H1 (cell line): ENCODE measurements around the gene MST1R. TPM values are rescaled to one million over a fixed set of nuclear protein-coding genes. Genes with fewer than 3 reads are reported as not detected.

Experiments used
- BCL11A ChIP-seq, 2 experiments: IDR thresholded peaks; one replicate each; pipeline ENCODE4 v1.6.1; 2011; ENCODE audit warnings: low read depth in 2 of 2, low read length in 2 of 2, mild to moderate bottlenecking in 2 of 2
- CBX8 ChIP-seq: fragments of 300-800, 300-1000 bp; sonication (generic); IDR thresholded peaks from 2 replicates; pipeline ENCODE4 v1.7.1; 2016; ENCODE audit warnings: low read depth, low read length, borderline replicate concordance
- CHD2 ChIP-seq: IDR thresholded peaks from 2 replicates; pipeline ENCODE4 v1.6.1; 2012; ENCODE audit warnings: low read length, improper control_type of control experiment
- CTBP2 ChIP-seq: IDR thresholded peaks from 2 replicates; pipeline ENCODE4 v1.7.0; 2011; ENCODE audit warnings: borderline replicate concordance, mild to moderate bottlenecking, moderate library complexity, mixed read lengths, low read length; ENCODE audit not compliant: insufficient read depth, insufficient read length
- HDAC6 ChIP-seq: IDR thresholded peaks from one replicate; pipeline ENCODE4 v1.7.1; 2012; ENCODE audit warnings: low read depth, mild to moderate bottlenecking, inconsistent platforms, low read length, moderate library complexity
- JUN ChIP-seq: IDR thresholded peaks from 2 replicates; pipeline ENCODE4 v1.6.1; 2011; ENCODE audit warnings: low read depth, mild to moderate bottlenecking, improper control_type of control experiment, low read length
- SP1 ChIP-seq: IDR thresholded peaks from 2 replicates; pipeline ENCODE4 v1.6.1; 2011; ENCODE audit warnings: low read depth, low read length
- TAF7 ChIP-seq: optimal IDR thresholded peaks from 2 replicates; pipeline ENCODE3; 2011; ENCODE audit warnings: low read depth, mild to moderate bottlenecking, inconsistent platforms, low read length, moderate library complexity, borderline replicate concordance
- polyA plus RNA-seq, 7 experiments: library from polyadenylated mRNA; depleted of rRNA in 3 of 7; stranded (reverse) in 5 of 7; unstranded in 2 of 7; fragments of >200 nt in 5 of 7; fragments of 200-250 nt in 2 of 7; gene quantifications; 1 replicate in 5 of 7; 2 replicates in 1 of 7; 4 replicates in 1 of 7; pipeline versions ENCODE4 v1.2.1 to v1.2.3, GENCODE V29; 2011 to 2013; ENCODE audit warnings: missing spikeins in 2 of 7, mixed read lengths in 2 of 7
- total RNA-seq: library from RNA; stranded (reverse); fragmentation: NEBNext Ultra II Directional; extraction: Animal tissue kit (Norgen Biotek cat#: 25700); gene quantifications from 2 replicates; pipeline ENCODE4 v1.2.1, GENCODE V29; 2021

Gene MST1R
- total and polyA plus RNA-seq, 2 of the 8 experiments (the other 6 are each of a cell fraction or from before 2014, with no cell fraction given) = 4.8 to 7.6 TPM

DNA sequence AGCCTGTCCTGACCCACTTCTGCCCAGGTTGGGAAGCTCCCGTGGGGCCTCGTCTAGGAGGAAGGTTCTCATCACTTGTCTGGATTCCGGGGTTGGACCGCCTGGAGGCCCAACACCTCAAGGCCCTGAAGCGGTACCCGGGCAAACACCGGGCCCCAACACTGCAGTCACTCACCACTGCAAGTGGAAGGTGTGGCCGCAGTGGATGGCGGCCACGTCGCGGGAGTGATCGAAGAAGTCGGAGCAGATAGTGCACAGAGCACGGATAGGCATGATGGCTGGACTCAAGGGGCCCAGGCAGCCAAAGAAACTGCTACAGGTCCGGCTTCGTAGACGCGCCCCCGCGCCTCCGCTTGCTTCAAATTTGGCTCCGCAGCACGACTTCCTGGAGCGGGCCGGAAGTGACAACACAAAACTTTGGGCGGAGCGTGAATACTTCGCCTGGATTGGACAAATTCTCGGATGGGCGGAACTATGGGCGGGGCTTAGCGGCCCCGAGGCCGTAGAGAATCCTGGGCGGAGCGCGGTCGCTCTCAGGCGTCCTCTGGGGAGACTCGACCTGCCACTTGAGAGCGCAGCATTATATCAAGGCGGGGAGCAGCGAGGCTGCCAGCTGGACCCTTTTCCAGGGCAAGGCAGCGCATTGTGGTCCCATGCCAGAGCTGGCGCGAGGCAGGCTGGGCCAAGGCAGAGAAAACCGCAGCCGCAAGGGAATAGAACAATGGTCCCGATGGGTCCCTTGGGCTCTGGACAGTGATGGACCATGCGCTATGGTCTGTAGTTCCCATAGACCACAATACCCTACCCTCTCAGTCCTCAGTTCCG, 47.3 kb downstream of the MST1R start, which contains the start of gene TRAIP (continued):
- peak; percentile 75; the same call in 1 of the 2 replicates for TF ChIP-seq SP1
- TF ChIP-seq BCL11A (IDR thresholded peaks at IDR 0.05; ENCODE audit: low read depth in 2 of 2, low read length in 2 of 2) = no peak
- no peak for TF ChIP-seq CBX8
- TF ChIP-seq CHD2 = peak; percentile 58; the same call in 1 of the 2 replicates
- no peak for TF ChIP-seq TAF7
- TF ChIP-seq CTBP2 = no peak
- no peak for TF ChIP-seq JUN
- no peak for TF ChIP-seq HDAC6
